Heart left ventricle (tissue), 13 donors: ENCODE data around the gene MYO15B.

ENCODE experiments used
- CTCF ChIP-seq, 12 donors: fragments of 200-600 bp; sonication (generic) in 4 of 12; IDR thresholded peaks; one replicate each; pipeline versions ENCODE4 v1.5.0 to v1.8.0; 2018 to 2022; ENCODE audit warnings: antibody characterized with exemption in 12 of 12, mild to moderate bottlenecking in 5 of 12
- POLR2A ChIP-seq, 2 donors: fragments of 450-650 bp; IDR thresholded peaks; one replicate each; pipeline ENCODE4 v1.6.1; 2017; ENCODE audit warnings: antibody characterized with exemption in 2 of 2, mild to moderate bottlenecking in 2 of 2, moderate library complexity in 2 of 2
- donor health status: ischemic (EF 13 %, LVEDD 7.1; RV severe dilation, severe dysfunction).
- donor health status: DM: no; HTN: yes; CAD: no.
- donor health status: DM: no; HTN: no; CAD: no.
- donor health status: ischemic (EF 25% LVEDD 6.9; RV normal size, moderate dysfunction).
- donor health status: ischemic (EF 25% LVEDD 5.7; RV mildly dilated, moderate dysfunction).
- donor health status: ischemic (EF 35%, LVEDD 5.7; RV mildly dilated, moderate dysfunction).
- donor health status: nonischemic (EF 11% LVEDD 7.7; RV severe dilation, severe dysfunction).
- donor health status: DM: yes; HTN: yes; CAD: no.
- donor health status: PGD.
- donor health status: ischemic (EF 29% LVEDD 5.4; RV normal size, mild dysfunction).
- donor health status: nonischemic (EF 23%, LVEDD 6.1; RV moderate dilation, normal function).

- TF ChIP-seq CTCF (IDR thresholded peaks at IDR 0.05) (no peak), POLR2A (IDR thresholded peaks at IDR 0.05) (no peak)
Measured at GRCh38 chr17:75546181-75546580, 41.4 kb upstream of the MYO15B start.
